OCI-LY7 (cell line): Measurements from ENCODE around the gene DAB1. TPM values are rescaled to one million over a fixed set of nuclear protein-coding genes. Genes with fewer than 3 reads are reported as not detected.

Experiments used
- BruUV-seq: library from RNA; stranded (reverse); fragments of 400-500 nt; replicated peaks from 2 replicates; lab custom pipeline; 2021; lab: Mats Ljungman, UMichigan
- CTCF ChIA-PET: fragments of 300-600 bp; sonication (Branson Sonifier 250); formaldehyde crosslinking; loops from one replicate; lab custom pipeline; 2022; ENCODE audit warnings: antibody characterized with exemption; ENCODE audit not compliant: unreplicated experiment; lab: Charles Lee
- POLR2A ChIA-PET: fragments of 300-600 bp; sonication (Branson Sonifier 250); formaldehyde crosslinking; loops from one replicate; lab custom pipeline; 2022; ENCODE audit warnings: antibody characterized with exemption; lab: Charles Lee
- DNase-seq: peaks from one replicate; pipeline ENCODE4 v3.0.0-alpha.2; 2015; ENCODE audit warnings: low spot score
- H2AFZ ChIP-seq: fragments of 200-600 bp; sonication (generic), shearing (Covaris generic); 2 replicates; pipeline ENCODE4 v1.6.1; 2014; ENCODE audit warnings: mild to moderate bottlenecking, antibody characterized with exemption, low read length, moderate library complexity
- H3K27ac ChIP-seq: fragments of 200-600 bp; sonication (generic); 2 replicates; pipeline ENCODE4 v1.5.1; 2014; ENCODE audit warnings: mixed run types, low read depth, mild to moderate bottlenecking, moderate library complexity, low read length, inconsistent platforms; ENCODE audit not compliant: poor library complexity, severe bottlenecking
- H3K36me3 ChIP-seq: fragments of 200-600 bp; sonication (generic); 2 replicates; pipeline ENCODE4 v1.6.1; 2014; ENCODE audit warnings: mild to moderate bottlenecking, antibody characterized with exemption, low read length, moderate library complexity, mixed read lengths; ENCODE audit not compliant: insufficient read depth
- H3K4me1 ChIP-seq: fragments of 200-600 bp; sonication (generic); 2 replicates; pipeline ENCODE4 v1.5.1; 2014; ENCODE audit warnings: mild to moderate bottlenecking, low read length; ENCODE audit not compliant: insufficient read depth, poor library complexity, severe bottlenecking
- H3K4me2 ChIP-seq: fragments of 200-600 bp; sonication (generic); 2 replicates; pipeline ENCODE4 v1.6.1; 2014; ENCODE audit warnings: mild to moderate bottlenecking, low read length
- H3K4me3 ChIP-seq: fragments of 200-600 bp; sonication (generic); 2 replicates; pipeline ENCODE4 v1.5.1; 2014; ENCODE audit warnings: mild to moderate bottlenecking, low read depth, low read length; ENCODE audit not compliant: poor library complexity, severe bottlenecking
- H3K79me2 ChIP-seq: fragments of 200-600 bp; sonication (generic); 2 replicates; pipeline ENCODE4 v1.6.1; 2016; ENCODE audit warnings: low read depth, mild to moderate bottlenecking, low read length, moderate library complexity, mixed read lengths; ENCODE audit not compliant: insufficient read depth
- H3K9me2 ChIP-seq: fragments of 200-600 bp; sonication (generic); 2 replicates; pipeline ENCODE4 v1.6.1; 2016; ENCODE audit warnings: mild to moderate bottlenecking, low read length, mixed read lengths; ENCODE audit not compliant: insufficient read depth
- H3K9me3 ChIP-seq: fragments of 200-600 bp; sonication (generic); 2 replicates; pipeline ENCODE4 v1.6.1; 2014; ENCODE audit warnings: mild to moderate bottlenecking, mixed run types, low read length, mixed read lengths
- H4K20me1 ChIP-seq: fragments of 200-600 bp; sonication (generic); 2 replicates; pipeline ENCODE4 v1.6.1; 2014; ENCODE audit warnings: mild to moderate bottlenecking, antibody characterized with exemption, low read length, moderate library complexity, mixed read lengths; ENCODE audit not compliant: insufficient read depth
- CTCF ChIP-seq: fragments of 200-600 bp; sonication (generic); conservative IDR thresholded peaks from 2 replicates; pipeline ENCODE4 v1.5.1; 2014; ENCODE audit warnings: mild to moderate bottlenecking, antibody characterized with exemption, low read length, moderate library complexity, mixed read lengths
- EZH2phosphoT487 ChIP-seq: fragments of 200-600 bp; sonication (generic); IDR thresholded peaks from 2 replicates; pipeline ENCODE4 v1.6.1; 2018; ENCODE audit warnings: low read depth, borderline replicate concordance, mild to moderate bottlenecking, mixed run types, antibody characterized with exemption, low read length, moderate library complexity, mixed read lengths
- intact Hi-C: fragments of 100-400 bp; cut with micrococcal nuclease; formaldehyde crosslinking; loops from one replicate; pipeline ENCODE4 v1.10.0; 2022; ENCODE audit not compliant: unreplicated experiment
- total RNA-seq, 2 experiments: library from RNA; depleted of rRNA in 1 of 2; stranded (reverse); fragments of >200 nt in 1 of 2; shearing (Covaris generic) in 1 of 2; gene quantifications; 2 replicates each; pipeline ENCODE4 v1.2.3, GENCODE V29; 2014 to 2022

DAB1 gene
- total RNA-seq, 2 experiments from 2014 or later: not detected

DNA sequence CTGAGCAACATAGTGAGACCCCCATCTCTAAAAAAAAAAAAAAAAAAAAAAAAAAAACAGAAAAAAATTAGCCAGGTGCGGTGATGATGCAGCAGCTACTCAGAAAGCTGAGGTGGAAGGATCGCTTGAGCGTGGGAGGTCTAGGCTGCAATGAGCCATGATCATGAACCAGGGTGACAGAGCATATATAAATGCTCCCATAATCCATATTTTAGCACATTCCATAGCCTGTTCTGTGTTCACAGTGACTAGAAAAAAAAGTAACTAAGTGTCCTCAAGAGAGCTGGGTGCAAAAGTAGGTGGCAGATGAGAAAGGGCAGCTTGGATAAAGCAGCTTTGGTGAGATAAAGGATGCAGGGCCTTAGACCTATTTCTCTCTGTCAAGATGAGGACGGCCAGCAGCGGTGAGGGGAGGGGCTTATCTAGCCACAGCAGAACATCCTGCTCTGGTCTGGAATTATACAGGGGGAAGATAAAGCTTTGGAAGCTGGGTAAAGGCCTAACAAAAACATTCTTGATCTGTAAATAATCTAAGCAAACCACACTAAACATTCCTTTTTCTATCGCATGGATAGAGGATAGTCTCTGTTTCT, 205.3 kb downstream of the DAB1 start:
- no peak overlapping the region for H2AFZ ChIP-seq
- TF ChIP-seq EZH2phosphoT487 (no peak), CTCF (no peak)
- DNase-seq: no peak
- intact Hi-C loops: no loop called here
- CTCF ChIA-PET: no interaction called here
- H4K20me1 ChIP-seq: no peaks in the 10 kb centered on the region
- no peaks in the 10 kb centered on the region for H3K9me2 ChIP-seq
- no peak overlapping the region for H3K4me2 ChIP-seq
- no peaks in the 10 kb centered on the region for H3K9me3 ChIP-seq
- no peaks in the 10 kb centered on the region for H3K36me3 ChIP-seq
- H3K79me2 ChIP-seq: no peaks in the 10 kb centered on the region
- POLR2A ChIA-PET: no interaction called here
- H3K4me1 ChIP-seq: no peaks in the 10 kb centered on the region
- no TSS peak for BruUV-seq
- H3K4me3 ChIP-seq: no peak overlapping the region
- H3K27ac ChIP-seq: no peak overlapping the region

GRCh38 chr1:57217905-57218304, 206.0 kb downstream of the DAB1 start:
- ChIA-PET CTCF (no interaction called here), POLR2A (no interaction called here)
- Histone ChIP-seq H3K4me2 (no peak overlapping the region), H3K4me3 (no peak overlapping the region), H3K79me2 (no peaks in the 10 kb centered on the region), H4K20me1 (no peaks in the 10 kb centered on the region), H3K27ac (no peak overlapping the region), H3K9me3 (no peaks in the 10 kb centered on the region), H2AFZ (no peak overlapping the region), H3K9me2 (no peaks in the 10 kb centered on the region), H3K4me1 (no peaks in the 10 kb centered on the region), H3K36me3 (no peaks in the 10 kb centered on the region)
- no peak for DNase-seq
- BruUV-seq: no TSS peak
- TF ChIP-seq CTCF (no peak), EZH2phosphoT487 (no peak)
- intact Hi-C loops: no loop called here

GRCh38 chr1:57214951-57215575, 208.8 kb downstream of the DAB1 start:
- Histone ChIP-seq H3K4me2 (no peak overlapping the region), H3K9me2 (no peaks in the 10 kb centered on the region), H3K9me3 (no peaks in the 10 kb centered on the region), H3K4me1 (no peaks in the 10 kb centered on the region), H3K27ac (no peak overlapping the region), H3K79me2 (no peaks in the 10 kb centered on the region), H3K4me3 (no peak overlapping the region), H4K20me1 (no peaks in the 10 kb centered on the region), H2AFZ (no peak overlapping the region), H3K36me3 (no peaks in the 10 kb centered on the region)
- POLR2A ChIA-PET: interaction anchor here (0.7 kb wide), 1 partner anchor 58 kb away, joined by 3 read pairs; no protein-coding TSS in a partner anchor
- intact Hi-C loops: no loop called here
- no TSS peak for BruUV-seq
- DNase-seq: no peak
- CTCF ChIA-PET: no interaction called here
- TF ChIP-seq CTCF: no peak
- TF ChIP-seq EZH2phosphoT487: no peak
